H1 (cell line): ENCODE data around the gene CCDC197. TPM values are rescaled to one million over a fixed set of nuclear protein-coding genes. Genes with fewer than 3 reads are reported as not detected.

Experiments used
- CTCF ChIA-PET: fragments of 300-600 bp; sonication (Branson Sonifier 250); formaldehyde crosslinking; loops from one replicate; lab custom pipeline; 2021; ENCODE audit not compliant: partially characterized antibody; lab: Charles Lee
- POLR2A ChIA-PET: fragments of 300-600 bp; sonication (Branson Sonifier 250); formaldehyde crosslinking; loops from one replicate; lab custom pipeline; 2021; ENCODE audit warnings: inconsistent platforms; ENCODE audit not compliant: partially characterized antibody; lab: Charles Lee
- DNase-seq, 2 experiments: peaks; one replicate each; pipeline versions ENCODE4 v3.0.0 to v3.0.0-alpha.2; 2010 to 2022; ENCODE audit warnings: low spot score in 2 of 2, low read depth in 1 of 2, mixed read lengths in 1 of 2
- FAIRE-seq: peaks from 2 replicates; lab custom pipeline; 2011; peaks lifted over from hg19 to GRCh38; lab: Jason Lieb, UNC
- H2AFZ ChIP-seq: 2 replicates; pipeline ENCODE4 v1.8.1; 2012; ENCODE audit warnings: low read length, inconsistent platforms
- H2AK5ac ChIP-seq: 2 replicates; pipeline ENCODE4 v1.6.1; 2013; ENCODE audit warnings: low read depth, low read length
- H2BK120ac ChIP-seq: replicated peaks from 2 replicates; pipeline ENCODE3; 2013; ENCODE audit warnings: low read depth, low read length, inconsistent platforms
- H2BK12ac ChIP-seq: 2 replicates; pipeline ENCODE4 v1.6.1; 2013; ENCODE audit warnings: low read depth, low read length
- H2BK15ac ChIP-seq: 2 replicates; pipeline ENCODE4 v1.6.1; 2013; ENCODE audit warnings: low read length
- H2BK20ac ChIP-seq: 2 replicates; pipeline ENCODE4 v1.6.1; 2013; ENCODE audit warnings: low read length
- H2BK5ac ChIP-seq: 2 replicates; pipeline ENCODE4 v1.6.1; 2013; ENCODE audit warnings: low read depth, low read length
- H3K14ac ChIP-seq: 2 replicates; pipeline ENCODE4 v1.6.1; 2013; ENCODE audit warnings: inconsistent platforms; ENCODE audit not compliant: insufficient read length
- H3K18ac ChIP-seq: 2 replicates; pipeline ENCODE4 v1.6.1; 2013; ENCODE audit warnings: low read length; ENCODE audit errors: extremely low read depth
- H3K23ac ChIP-seq: 2 replicates; pipeline ENCODE4 v1.6.1; 2013; ENCODE audit warnings: inconsistent platforms; ENCODE audit not compliant: insufficient read length
- H3K23me2 ChIP-seq: 2 replicates; pipeline ENCODE4 v1.6.1; 2013; ENCODE audit warnings: low read depth, low read length
- H3K27ac ChIP-seq: 2 replicates; pipeline ENCODE4 v1.6.1; 2011; ENCODE audit warnings: low read depth, low read length, inconsistent platforms
- H3K27me3 ChIP-seq, 4 experiments: replicated peaks in 1 of 4; 1 replicate in 1 of 4; 2 replicates in 3 of 4; pipeline versions ENCODE4 v1.6.1 to v1.8.1; 2011 to 2013; ENCODE audit warnings: low read length in 3 of 4, mild to moderate bottlenecking in 3 of 4, inconsistent platforms in 2 of 4, mixed read lengths in 2 of 4, moderate library complexity in 1 of 4; ENCODE audit not compliant: control insufficient read depth in 3 of 4, insufficient read depth in 3 of 4; ENCODE audit errors: extremely low read depth in 1 of 4
- H3K36me3 ChIP-seq, 4 experiments: 2 replicates each; pipeline versions ENCODE4 v1.6.1 to v1.8.1; 2011 to 2013; ENCODE audit warnings: mild to moderate bottlenecking in 4 of 4, low read length in 3 of 4, moderate library complexity in 2 of 4, control low read depth in 1 of 4, inconsistent platforms in 1 of 4; ENCODE audit not compliant: insufficient read depth in 4 of 4, control insufficient read depth in 2 of 4
- H3K4ac ChIP-seq: replicated peaks from 2 replicates; pipeline ENCODE3; 2013; ENCODE audit warnings: low read length, low read depth, mixed read lengths, inconsistent platforms; ENCODE audit not compliant: insufficient read length
- H3K4me1 ChIP-seq, 4 experiments: replicated peaks in 1 of 4; 1 replicate in 1 of 4; 2 replicates in 3 of 4; pipeline versions ENCODE4 v1.6.1 to v1.8.1; 2011 to 2013; ENCODE audit warnings: low read length in 3 of 4, inconsistent platforms in 2 of 4, mixed read lengths in 1 of 4; ENCODE audit not compliant: insufficient read depth in 4 of 4, control insufficient read depth in 3 of 4
- H3K4me2 ChIP-seq, 2 experiments: 2 replicates each; pipeline versions ENCODE4 v1.6.1 to v1.8.1; 2011 to 2013; ENCODE audit warnings: low read depth in 2 of 2, low read length in 2 of 2, control low read depth in 1 of 2, inconsistent platforms in 1 of 2, mild to moderate bottlenecking in 1 of 2; ENCODE audit not compliant: insufficient read depth in 1 of 2
- H3K4me3 ChIP-seq, 4 experiments: fragments of 200-600, 300-600 bp in 1 of 4; sonication (generic), shearing (Covaris generic), sonication (Bioruptor Twin) in 1 of 4; 2 replicates each; pipeline versions ENCODE4 v1.5.1 to v1.8.1; 2011 to 2016; ENCODE audit warnings: low read length in 4 of 4, low read depth in 3 of 4, control low read depth in 2 of 4, inconsistent platforms in 2 of 4, mild to moderate bottlenecking in 2 of 4, mixed read lengths in 1 of 4, moderate library complexity in 1 of 4; ENCODE audit not compliant: insufficient read depth in 2 of 4; ENCODE audit errors: extremely low read depth in 1 of 4
- H3K56ac ChIP-seq: replicated peaks from 2 replicates; pipeline ENCODE3; 2013; ENCODE audit warnings: low read depth, mild to moderate bottlenecking, mixed read lengths, low read length, inconsistent platforms; ENCODE audit not compliant: insufficient read length
- H3K79me1 ChIP-seq: 2 replicates; pipeline ENCODE4 v1.6.1; 2013; ENCODE audit warnings: low read depth, low read length, control low read depth
- H3K79me2 ChIP-seq, 2 experiments: 2 replicates each; pipeline versions ENCODE4 v1.6.1 to v1.8.1; 2012 to 2013; ENCODE audit warnings: low read length in 2 of 2, mild to moderate bottlenecking in 2 of 2, inconsistent platforms in 1 of 2; ENCODE audit not compliant: insufficient read depth in 2 of 2, control insufficient read depth in 1 of 2
- H3K9ac ChIP-seq, 4 experiments: replicated peaks in 1 of 4; 1 replicate in 1 of 4; 2 replicates in 3 of 4; pipeline versions ENCODE4 v1.6.1 to v1.8.1; 2011 to 2013; ENCODE audit warnings: low read depth in 3 of 4, low read length in 3 of 4, control low read depth in 2 of 4, mild to moderate bottlenecking in 2 of 4, moderate library complexity in 2 of 4, inconsistent platforms in 1 of 4; ENCODE audit errors: extremely low read depth in 1 of 4
- H3K9me3 ChIP-seq, 2 experiments: 2 replicates each; pipeline versions ENCODE4 v1.6.1 to v1.8.1; 2012 to 2013; ENCODE audit warnings: mild to moderate bottlenecking in 2 of 2, moderate library complexity in 2 of 2, control low read depth in 1 of 2, inconsistent platforms in 1 of 2, low read depth in 1 of 2, low read length in 1 of 2, mixed read lengths in 1 of 2; ENCODE audit not compliant: insufficient read depth in 2 of 2
- H4K20me1 ChIP-seq, 2 experiments: replicated peaks in 1 of 2; 2 replicates each; pipeline versions ENCODE3 to v1.8.1; 2011 to 2013; ENCODE audit warnings: inconsistent platforms in 2 of 2, low read length in 2 of 2, mild to moderate bottlenecking in 1 of 2; ENCODE audit not compliant: insufficient read depth in 2 of 2, control insufficient read depth in 1 of 2
- H4K5ac ChIP-seq: 2 replicates; pipeline ENCODE4 v1.6.1; 2013; ENCODE audit warnings: low read length, low read depth, mixed read lengths, inconsistent platforms; ENCODE audit not compliant: insufficient read length
- H4K8ac ChIP-seq: 2 replicates; pipeline ENCODE4 v1.8.0; 2013; ENCODE audit warnings: mild to moderate bottlenecking, moderate library complexity, low read length, inconsistent platforms; ENCODE audit not compliant: insufficient read depth; ENCODE audit errors: extremely low read depth
- H4K91ac ChIP-seq: replicated peaks from 2 replicates; pipeline ENCODE3; 2013; ENCODE audit warnings: low read length, mixed read lengths, inconsistent platforms; ENCODE audit not compliant: insufficient read length
- ASH2L ChIP-seq: fragments of 200-600, 300-600 bp; sonication (generic); IDR thresholded peaks from one replicate; pipeline ENCODE4 v1.7.1; 2017; ENCODE audit warnings: low read length
- CHD1 ChIP-seq: IDR thresholded peaks from 2 replicates; pipeline ENCODE4 v1.6.1; 2012; ENCODE audit warnings: low read depth, low read length, improper control_type of control experiment
- EZH2 ChIP-seq: fragments of 200-600 bp; sonication (generic); IDR thresholded peaks from 2 replicates; pipeline ENCODE4 v1.7.1; 2012; ENCODE audit warnings: low read depth, mild to moderate bottlenecking, moderate library complexity, low read length, inconsistent platforms; ENCODE audit not compliant: severe bottlenecking
- HDAC2 ChIP-seq, 2 experiments: fragments of 300-600 bp in 1 of 2; sonication (generic) in 1 of 2; IDR thresholded peaks; 2 replicates each; pipeline ENCODE4 v1.6.1; 2011 to 2012; ENCODE audit warnings: low read depth in 2 of 2, low read length in 2 of 2, mild to moderate bottlenecking in 2 of 2, moderate library complexity in 2 of 2, borderline replicate concordance in 1 of 2, inconsistent platforms in 1 of 2
- RFX5 ChIP-seq: IDR thresholded peaks from 2 replicates; pipeline ENCODE4 v1.6.1; 2011; ENCODE audit warnings: low read depth, low read length, improper control_type of control experiment, borderline replicate concordance
- SIX5 ChIP-seq: IDR thresholded peaks from 2 replicates; pipeline ENCODE4 v1.6.1; 2011; ENCODE audit warnings: mild to moderate bottlenecking, low read depth, low read length
- TBP ChIP-seq: IDR thresholded peaks from 2 replicates; pipeline ENCODE4 v1.6.1; 2011; ENCODE audit warnings: low read depth, low read length, improper control_type of control experiment
- TEAD4 ChIP-seq: IDR thresholded peaks from 2 replicates; pipeline ENCODE4 v1.6.1; 2012; ENCODE audit warnings: low read depth, low read length, inconsistent platforms, mixed read lengths
- WGBS, 2 experiments: shearing (Covaris generic) in 1 of 2; methylation state at CpG; one replicate each; pipeline versions ENCODE4 v1.1.6 to v1.1.7; 2013 to 2015; ENCODE audit warnings: low lambda C conversion rate in 2 of 2, mixed read lengths in 2 of 2, inconsistent platforms in 1 of 2, low coverage in 1 of 2, missing lambda C conversion rate in 1 of 2; ENCODE audit not compliant: insufficient replicate concordance in 2 of 2, insufficient coverage in 1 of 2, insufficient read length in 1 of 2; ENCODE audit errors: extremely low coverage in 1 of 2, missing lambda C conversion rate in 1 of 2; 5-methylcytosine and 5-hydroxymethylcytosine counted together
- polyA plus RNA-seq, 7 experiments: library from polyadenylated mRNA; depleted of rRNA in 3 of 7; stranded (reverse) in 5 of 7; unstranded in 2 of 7; fragments of >200 nt in 5 of 7; fragments of 200-250 nt in 2 of 7; gene quantifications; 1 replicate in 5 of 7; 2 replicates in 1 of 7; 4 replicates in 1 of 7; pipeline versions ENCODE4 v1.2.1 to v1.2.3, GENCODE V29; 2011 to 2013; ENCODE audit warnings: missing spikeins in 2 of 7, mixed read lengths in 2 of 7
- total RNA-seq: library from RNA; stranded (reverse); fragmentation: NEBNext Ultra II Directional; extraction: Animal tissue kit (Norgen Biotek cat#: 25700); gene quantifications from 2 replicates; pipeline ENCODE4 v1.2.1, GENCODE V29; 2021
- TF ChIP-seq, protein P1 (sequence below): IDR thresholded peaks from 2 replicates; pipeline ENCODE4 v1.6.1; 2012; ENCODE audit warnings: inconsistent platforms

CCDC197 gene
- total and polyA plus RNA-seq, 2 of the 8 experiments (the other 6 are each of a cell fraction or from before 2014, with no cell fraction given), result not detected

DNA sequence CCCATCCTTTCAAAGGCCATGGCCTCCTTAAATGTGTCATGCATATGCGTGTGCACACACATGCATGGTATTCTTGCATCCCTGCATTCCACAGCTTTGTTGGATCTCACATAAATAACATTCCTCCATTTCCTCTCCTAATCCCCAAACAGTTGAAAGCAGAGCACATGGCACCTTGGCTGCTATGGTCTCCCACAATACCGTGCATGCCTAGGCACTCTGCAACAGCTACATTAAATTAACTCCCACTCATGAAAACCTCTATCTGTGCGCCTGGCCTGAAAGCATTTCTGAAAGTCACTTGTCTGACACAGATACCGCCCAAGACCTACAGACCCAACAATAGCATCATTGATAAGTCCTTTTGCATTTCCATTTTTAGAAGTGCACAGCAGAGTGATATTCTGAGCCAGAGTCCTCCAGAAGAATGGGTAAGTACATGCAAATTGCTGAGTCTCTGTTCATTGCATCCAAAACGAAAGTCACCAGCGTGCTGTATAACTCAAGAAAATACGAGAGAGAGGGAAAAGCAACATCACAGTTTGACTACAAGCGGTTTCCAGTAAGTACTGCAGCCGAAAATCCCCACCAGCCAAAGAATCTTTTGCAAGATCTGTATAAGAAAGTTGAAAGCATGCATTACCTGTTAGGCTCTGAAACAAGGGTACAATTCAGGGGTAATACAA lies 21.2 kb upstream of the CCDC197 start:
- H3K4ac ChIP-seq, result no peak overlapping the region
- TF ChIP-seq CHD1, result no peak
- 0 out of 2 replicates have a peak, but pooled peaks have one; percentile 51 for TF ChIP-seq TEAD4
- TF ChIP-seq, protein P1, sequence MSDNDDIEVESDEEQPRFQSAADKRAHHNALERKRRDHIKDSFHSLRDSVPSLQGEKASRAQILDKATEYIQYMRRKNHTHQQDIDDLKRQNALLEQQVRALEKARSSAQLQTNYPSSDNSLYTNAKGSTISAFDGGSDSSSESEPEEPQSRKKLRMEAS, result 0 out of 2 replicates have a peak, but pooled peaks have one; percentile 35
- no peak for TF ChIP-seq RFX5
- TF ChIP-seq HDAC2 (IDR thresholded peaks at IDR 0.05; ENCODE audit: borderline replicate concordance in 1 of 2, low read depth in 2 of 2, low read length in 2 of 2), result no peak
- no peak for TF ChIP-seq ASH2L
- no peak for TF ChIP-seq SIX5
- no peak for TF ChIP-seq TBP
- no peak for TF ChIP-seq EZH2
- H3K23ac ChIP-seq, result no peak overlapping the region
- H4K91ac ChIP-seq, result no peak overlapping the region
- POLR2A ChIA-PET, result interaction anchor here (1.4 kb wide), 1 partner anchor 30 kb away, joined by 4 read pairs; no protein-coding TSS in a partner anchor
- H3K18ac ChIP-seq, result no peak overlapping the region
- no peaks in the 10 kb centered on the region for H3K9me3 ChIP-seq
- WGBS, 2 experiments, result 79% methylated on average over 9 of the region's 9 CpGs; no CpG with 5 or more reads in 1 of the 2 experiments
- no peaks in the 10 kb centered on the region for H3K36me3 ChIP-seq
- no peaks in the 10 kb centered on the region for H3K23me2 ChIP-seq
- no peak overlapping the region for H2BK12ac ChIP-seq
- no peak overlapping the region for H3K56ac ChIP-seq
- H2BK120ac ChIP-seq, result no peak overlapping the region
- FAIRE-seq, result no peak
- no peak overlapping the region for H3K4me2 ChIP-seq
- H4K20me1 ChIP-seq, result no peaks in the 10 kb centered on the region
- H3K9ac ChIP-seq, result no peak overlapping the region
- no peaks in the 10 kb centered on the region for H3K79me1 ChIP-seq
- H3K14ac ChIP-seq, result no peak overlapping the region
- H2AK5ac ChIP-seq, result no peak overlapping the region
- H2BK20ac ChIP-seq, result no peak overlapping the region
- H3K27ac ChIP-seq, result no peak overlapping the region; the same call in 1 of the 2 replicates
- no peak for DNase-seq
- no peaks in the 10 kb centered on the region for H3K79me2 ChIP-seq
- H2BK5ac ChIP-seq, result no peak overlapping the region
- no peak overlapping the region for H4K8ac ChIP-seq
- no peak overlapping the region for H2BK15ac ChIP-seq
- H3K4me3 ChIP-seq, result no peak overlapping the region
- no peaks in the 10 kb centered on the region; a peak in 1 of 7 replicates for H3K27me3 ChIP-seq
- H2AFZ ChIP-seq, result no peak overlapping the region
- no peak overlapping the region for H4K5ac ChIP-seq
- peaks cover 0 to 3% (median 0%) of the 10 kb centered on the region in 4 experiments; a peak in 1 of 7 replicates for H3K4me1 ChIP-seq
- CTCF ChIA-PET, result interaction anchor here (0.9 to 7.8 kb wide), 6 partner anchors 8 to 61 kb away, joined by 3 to 81 read pairs (median 24); no protein-coding TSS in a partner anchor
